Measurements from ENCODE around the gene PPP3R2.

The PPP3R2 gene

DNA sequence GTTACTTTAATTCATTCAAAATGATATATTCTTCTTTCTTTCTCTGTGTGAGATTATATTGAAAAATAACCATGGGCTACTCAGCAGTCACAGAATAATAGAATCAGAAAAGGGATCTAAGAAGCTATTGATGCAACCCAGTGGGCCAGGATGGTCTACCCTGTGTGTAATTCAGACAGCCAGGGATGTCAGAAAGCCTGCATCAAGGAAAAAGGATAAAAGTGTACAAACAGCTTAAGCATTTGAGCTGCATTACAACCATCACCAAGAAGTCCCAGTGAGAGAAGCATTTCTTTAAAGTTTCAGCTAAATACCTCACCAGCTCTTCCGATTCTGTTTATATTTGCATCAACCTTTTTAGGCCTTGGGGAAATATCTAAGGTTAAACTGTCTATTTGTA is 37.8 kb upstream of the PPP3R2 start:
- DNase-seq (ENCODE audit: low read depth): no peak
- TF ChIP-seq, protein P1, sequence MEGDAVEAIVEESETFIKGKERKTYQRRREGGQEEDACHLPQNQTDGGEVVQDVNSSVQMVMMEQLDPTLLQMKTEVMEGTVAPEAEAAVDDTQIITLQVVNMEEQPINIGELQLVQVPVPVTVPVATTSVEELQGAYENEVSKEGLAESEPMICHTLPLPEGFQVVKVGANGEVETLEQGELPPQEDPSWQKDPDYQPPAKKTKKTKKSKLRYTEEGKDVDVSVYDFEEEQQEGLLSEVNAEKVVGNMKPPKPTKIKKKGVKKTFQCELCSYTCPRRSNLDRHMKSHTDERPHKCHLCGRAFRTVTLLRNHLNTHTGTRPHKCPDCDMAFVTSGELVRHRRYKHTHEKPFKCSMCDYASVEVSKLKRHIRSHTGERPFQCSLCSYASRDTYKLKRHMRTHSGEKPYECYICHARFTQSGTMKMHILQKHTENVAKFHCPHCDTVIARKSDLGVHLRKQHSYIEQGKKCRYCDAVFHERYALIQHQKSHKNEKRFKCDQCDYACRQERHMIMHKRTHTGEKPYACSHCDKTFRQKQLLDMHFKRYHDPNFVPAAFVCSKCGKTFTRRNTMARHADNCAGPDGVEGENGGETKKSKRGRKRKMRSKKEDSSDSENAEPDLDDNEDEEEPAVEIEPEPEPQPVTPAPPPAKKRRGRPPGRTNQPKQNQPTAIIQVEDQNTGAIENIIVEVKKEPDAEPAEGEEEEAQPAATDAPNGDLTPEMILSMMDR (conservative IDR thresholded peaks at IDR 0.05; ENCODE audit: low read depth, low read length): no peak
- H3K4me3 ChIP-seq (ENCODE audit: low read length): no peak overlapping the region

DNA sequence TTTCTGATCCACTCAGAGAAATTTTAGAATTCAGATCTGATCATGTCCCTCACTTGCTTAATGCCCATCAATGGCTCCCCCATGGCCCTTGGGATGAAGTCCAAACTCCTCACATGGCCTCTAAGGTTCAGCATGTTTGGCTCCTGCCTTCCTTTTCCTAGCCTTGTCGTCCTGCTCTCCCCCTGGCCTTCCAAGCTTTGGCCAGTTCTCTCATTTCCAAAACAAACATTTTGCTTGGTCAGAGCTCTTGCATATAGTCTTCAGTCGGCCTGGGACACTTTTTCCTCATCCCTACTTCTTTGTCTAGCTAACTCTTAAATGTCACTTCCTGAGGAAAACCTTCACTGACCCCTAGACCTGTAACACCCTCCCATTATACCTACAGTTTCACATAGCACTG is 37.1 kb upstream of the PPP3R2 start:
- DNase-seq (ENCODE audit: low read depth): no peak
- TF ChIP-seq, protein P1 (conservative IDR thresholded peaks at IDR 0.05; ENCODE audit: low read depth, low read length): no peak
- no peak overlapping the region for H3K4me3 ChIP-seq (ENCODE audit: low read length)

DNA sequence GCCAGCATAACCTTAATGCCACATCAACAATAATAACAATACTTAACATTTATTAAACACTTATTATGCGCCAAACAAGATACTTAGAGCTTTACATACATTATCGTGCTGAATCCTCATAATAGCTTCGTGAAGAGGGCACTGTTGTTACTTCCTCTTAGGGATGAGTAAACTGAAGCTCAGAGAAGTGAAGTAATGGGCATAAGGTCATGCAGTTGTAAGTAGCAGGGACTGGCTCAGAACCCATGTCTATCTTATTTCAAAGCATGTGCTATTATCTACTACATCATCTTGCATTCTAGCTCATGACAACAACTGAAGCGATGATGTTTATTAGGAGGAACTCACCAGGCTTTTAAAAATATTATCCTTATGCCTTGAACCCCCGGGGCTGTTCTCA is 34.9 kb upstream of the PPP3R2 start:
- TF ChIP-seq, protein P1 (conservative IDR thresholded peaks at IDR 0.05; ENCODE audit: low read depth, low read length): no peak
- no peak overlapping the region for H3K4me3 ChIP-seq (ENCODE audit: low read length)
- DNase-seq (ENCODE audit: low read depth): no peak

DNA sequence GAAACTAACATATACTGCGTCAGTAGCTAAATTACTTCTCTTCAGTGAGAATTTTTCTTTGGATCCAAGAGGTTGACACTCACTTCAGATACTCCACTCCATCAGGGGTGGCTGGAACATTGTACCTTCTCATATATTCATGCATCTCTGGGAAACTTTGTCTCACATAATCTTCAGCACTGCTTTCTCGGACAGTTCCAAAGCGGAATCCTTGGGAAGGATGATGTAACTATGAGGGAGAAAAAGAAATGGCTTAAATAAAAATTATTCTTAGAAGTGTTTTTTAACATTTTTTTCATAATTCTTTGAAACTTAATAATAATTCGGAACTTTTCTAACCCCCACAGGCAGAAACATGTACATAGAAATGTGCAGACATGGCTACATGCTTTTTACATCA is 33.4 kb upstream of the PPP3R2 start:
- H3K4me3 ChIP-seq (ENCODE audit: low read length): no peak overlapping the region
- no peak for DNase-seq (ENCODE audit: low read depth)
- TF ChIP-seq, protein P1 (conservative IDR thresholded peaks at IDR 0.05; ENCODE audit: low read depth, low read length): no peak

DNA sequence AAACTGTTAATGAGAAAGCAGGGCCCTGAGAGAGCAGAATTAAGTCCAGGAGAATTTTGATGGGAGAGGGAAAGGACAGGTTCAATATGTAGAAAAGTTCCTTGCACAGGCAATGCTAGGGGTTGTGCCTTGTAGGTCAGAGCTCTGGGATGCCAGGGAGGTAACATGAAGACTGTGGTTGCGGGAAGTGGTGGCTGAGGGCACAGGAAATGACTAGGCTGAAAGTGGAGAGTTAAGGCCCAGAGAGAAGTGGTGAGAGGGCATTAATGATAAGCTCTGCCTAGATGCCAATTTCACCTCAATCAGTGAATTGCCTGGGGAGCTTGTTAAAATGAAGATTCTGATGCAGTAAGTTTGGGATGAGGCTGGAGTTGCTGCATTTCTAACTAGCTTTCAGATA is 31.5 kb upstream of the PPP3R2 start:
- H3K4me3 ChIP-seq (ENCODE audit: low read length): no peak overlapping the region
- no peak for DNase-seq (ENCODE audit: low read depth)
- TF ChIP-seq, protein P1 (conservative IDR thresholded peaks at IDR 0.05; ENCODE audit: low read depth, low read length): no peak

DNA sequence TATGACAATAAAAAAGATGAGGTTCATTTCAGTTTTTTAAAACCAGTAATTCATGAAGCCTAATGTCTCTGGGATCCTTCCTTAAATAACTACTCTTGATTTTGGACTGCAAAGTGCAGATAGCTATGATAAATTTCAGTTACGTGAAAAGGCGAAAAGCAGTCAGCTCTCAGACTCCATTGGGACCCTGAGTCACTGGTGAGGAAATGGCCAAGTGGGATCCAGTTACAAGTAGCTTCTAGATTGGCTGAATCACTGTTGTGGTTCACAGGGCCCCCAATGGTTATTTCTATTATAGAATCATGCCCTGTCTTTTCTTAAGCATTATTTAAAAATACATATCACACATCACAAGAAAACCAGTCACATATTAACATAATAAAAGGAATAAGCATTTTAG is 31.1 kb upstream of the PPP3R2 start:
- TF ChIP-seq, protein P1 (conservative IDR thresholded peaks at IDR 0.05; ENCODE audit: low read depth, low read length): no peak
- H3K4me3 ChIP-seq (ENCODE audit: low read length): no peak overlapping the region
- no peak for DNase-seq (ENCODE audit: low read depth)

DNA sequence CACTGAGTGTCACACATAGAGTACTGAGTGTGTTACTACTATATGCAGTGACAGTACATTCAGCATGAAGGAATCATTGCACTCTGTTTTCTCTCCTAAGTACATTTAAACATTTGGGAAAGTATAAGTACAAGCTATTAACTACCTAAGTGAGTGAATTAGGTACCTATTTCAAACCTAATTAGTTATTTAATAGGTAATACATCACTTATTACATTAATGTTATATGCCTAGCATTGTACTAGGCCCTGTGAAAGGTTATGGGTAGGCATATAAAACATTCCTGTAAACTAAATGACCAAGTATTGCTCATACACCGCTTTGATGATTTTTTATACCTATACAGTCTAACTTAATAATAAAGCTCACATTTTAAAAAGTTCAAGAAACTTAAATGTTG is 25.7 kb upstream of the PPP3R2 start:
- TF ChIP-seq, protein P1 (conservative IDR thresholded peaks at IDR 0.05; ENCODE audit: low read depth, low read length): no peak
- H3K4me3 ChIP-seq (ENCODE audit: low read length): no peak overlapping the region
- DNase-seq (ENCODE audit: low read depth): no peak
